BJ (cell line): ENCODE measurements around the gene RILP. TPM values are rescaled to one million over a fixed set of nuclear protein-coding genes. Genes with fewer than 3 reads are reported as not detected.

Source experiments
- CTCF ChIA-PET: fragments of 350-600 bp; formaldehyde crosslinking; extraction: SDS; loops from one replicate; lab custom pipeline; 2021; ENCODE audit warnings: antibody characterized with exemption, inconsistent platforms; lab: Yijun Ruan, JAX
- POLR2A ChIA-PET: fragments of 300-600 bp; sonication (Branson Sonifier 250); formaldehyde crosslinking; extraction: SDS; loops from one replicate; lab custom pipeline; 2021; ENCODE audit warnings: antibody characterized with exemption; lab: Charles Lee
- DNase-seq: peaks from one replicate; pipeline ENCODE4 v3.0.0-alpha.2; 2011; ENCODE audit warnings: low read depth
- H3K27me3 ChIP-seq: 2 replicates; pipeline ENCODE4 v1.6.0; 2011; ENCODE audit warnings: low read length; ENCODE audit not compliant: control insufficient read depth, insufficient read depth
- H3K36me3 ChIP-seq: 2 replicates; pipeline ENCODE4 v1.5.1; 2011; ENCODE audit warnings: low read length; ENCODE audit not compliant: control insufficient read depth, insufficient read depth
- H3K4me3 ChIP-seq: 2 replicates; pipeline ENCODE4 v1.5.1; 2011; ENCODE audit warnings: low read depth, mild to moderate bottlenecking, control low read depth, low read length
- CTCF ChIP-seq: IDR thresholded peaks from 2 replicates; pipeline ENCODE4 v1.5.1; 2011; ENCODE audit warnings: low read depth, mild to moderate bottlenecking, control low read depth, inconsistent platforms, low read length, moderate library complexity; ENCODE audit not compliant: insufficient read depth
- polyA plus RNA-seq: library from polyadenylated mRNA; depleted of rRNA; stranded (reverse); fragments of >200 nt; gene quantifications from 2 replicates; pipeline ENCODE4 v1.2.3, GENCODE V29; 2011

RILP gene
- polyA plus RNA-seq, 1 experiment = 6.2 TPM

DNA sequence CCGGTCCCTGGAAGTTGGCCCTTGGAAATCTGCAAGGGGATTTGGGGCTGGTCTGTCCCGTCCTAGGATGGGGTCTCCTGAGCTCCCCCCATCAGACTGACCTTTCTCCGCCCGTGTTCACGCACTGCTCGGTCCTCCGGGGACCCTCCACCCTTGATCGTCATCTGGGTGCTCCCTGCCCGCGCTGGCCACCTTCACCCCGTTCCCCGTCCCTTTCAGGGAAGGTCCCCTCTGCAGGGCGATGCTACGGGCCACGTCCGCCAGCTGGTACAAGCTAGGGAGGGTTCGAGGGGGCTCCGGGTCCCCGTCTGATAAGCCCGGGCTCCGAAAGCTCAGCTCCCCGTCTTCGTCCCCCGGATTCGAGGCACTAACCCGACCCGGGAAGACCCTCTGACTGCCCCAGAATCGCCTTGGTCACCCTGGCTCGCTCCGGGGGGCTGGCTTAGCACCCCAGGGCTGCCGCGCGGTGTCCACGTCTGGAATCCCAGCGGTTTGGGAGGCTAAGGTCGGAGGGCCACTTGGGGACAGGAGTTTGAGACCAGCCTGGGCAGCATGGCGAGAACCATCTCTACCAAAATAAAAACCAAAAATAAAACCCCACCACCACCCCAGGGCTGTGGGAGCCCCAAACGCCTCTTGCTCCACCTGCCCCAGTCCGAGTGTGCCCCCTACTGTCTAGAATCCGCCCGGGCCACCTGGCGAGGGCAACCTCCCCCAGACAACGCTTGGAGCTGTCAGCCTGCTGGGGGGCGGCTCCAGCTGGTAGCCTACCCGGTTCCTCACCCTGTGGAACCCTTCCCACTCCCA is 20.0 kb downstream of the RILP start:
- CTCF ChIA-PET = interaction anchor here (0.6 to 3.7 kb wide), 30 partner anchors 11 to 350 kb away, joined by 3 to 64 read pairs (median 4); partner anchors contain the start of genes RILP and TRARG1
- POLR2A ChIA-PET = no interaction called here
- peak; percentile 83 for TF ChIP-seq CTCF
- Histone ChIP-seq H3K27me3 (no peaks in the 10 kb centered on the region; the same call in 1 of the 2 replicates), H3K4me3 (peak overlapping the region; percentile 74), H3K36me3 (no peaks in the 10 kb centered on the region)
- no peak for DNase-seq

DNA sequence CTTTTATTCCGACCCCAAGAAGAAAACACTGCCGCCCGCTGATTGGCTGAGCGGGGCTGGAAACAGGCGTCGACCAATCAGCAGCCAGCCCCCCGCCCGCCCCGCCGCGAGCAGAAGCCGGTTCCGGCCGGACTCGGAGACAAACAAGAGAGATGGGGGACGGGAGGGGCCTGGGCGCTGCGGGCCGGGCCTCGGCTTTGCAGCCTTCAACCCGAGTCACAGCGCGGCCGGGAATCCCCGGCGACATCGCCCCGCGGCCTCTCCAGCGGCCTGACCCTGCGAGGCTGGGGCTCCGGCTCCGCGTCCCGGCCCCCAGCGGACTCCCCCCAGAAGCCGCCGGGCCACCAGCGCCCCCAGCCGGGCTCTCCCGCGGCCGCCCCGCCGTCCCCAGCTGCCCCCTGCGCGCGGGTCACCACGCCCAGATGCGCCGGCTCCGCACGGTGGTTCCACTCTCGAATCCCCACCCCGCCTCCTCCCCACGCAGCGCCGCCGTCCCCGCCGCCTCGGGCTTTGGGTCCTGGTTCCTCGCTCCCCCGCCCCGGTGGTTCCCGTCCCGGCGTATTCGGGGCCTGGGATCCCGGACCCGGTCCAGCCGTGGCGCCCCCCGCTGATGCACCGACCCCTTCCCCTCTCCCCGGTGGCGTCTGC is 20.7 kb downstream of the RILP start:
- no peak for TF ChIP-seq CTCF
- ChIA-PET POLR2A (no interaction called here), CTCF (interaction anchor here (0.7 to 3.7 kb wide), 16 partner anchors 11 to 350 kb away, joined by 3 to 64 read pairs (median 5); partner anchors contain the start of genes RILP and TRARG1)

GRCh38 chr17:1627982-1628855 is 21.4 kb downstream of the RILP start, which contains the start of gene SLC43A2:
Gene SLC43A2, minus strand, starts transcription at chr17:1628834. Its CDS starts 960 bp downstream, at chr17:1627874.
- Histone ChIP-seq H3K36me3 (no peaks in the 10 kb centered on the region), H3K4me3 (peak within 1 kb of the TSS; percentile 74), H3K27me3 (no peaks in the 10 kb centered on the region; the same call in 1 of the 2 replicates)
- CTCF ChIA-PET = interaction anchor here (0.8 to 2.9 kb wide), 11 partner anchors 10 to 63 kb away, joined by 3 to 64 read pairs (median 4); no protein-coding TSS in a partner anchor
- TF ChIP-seq CTCF = no peak
- POLR2A ChIA-PET = interaction anchor here (0.6 kb wide), 1 partner anchor 201 kb away, joined by 9 read pairs; the partner anchor contains the start of genes RPA1 and SMYD4
- no peak for DNase-seq

More for the DNA sequence above, 20.7 kb downstream of the RILP start:
- H3K27me3 ChIP-seq = no peaks in the 10 kb centered on the region; the same call in 1 of the 2 replicates
- H3K4me3 ChIP-seq = peak overlapping the region; percentile 74
- peak; percentile 56 for DNase-seq
- H3K36me3 ChIP-seq = no peaks in the 10 kb centered on the region

DNA sequence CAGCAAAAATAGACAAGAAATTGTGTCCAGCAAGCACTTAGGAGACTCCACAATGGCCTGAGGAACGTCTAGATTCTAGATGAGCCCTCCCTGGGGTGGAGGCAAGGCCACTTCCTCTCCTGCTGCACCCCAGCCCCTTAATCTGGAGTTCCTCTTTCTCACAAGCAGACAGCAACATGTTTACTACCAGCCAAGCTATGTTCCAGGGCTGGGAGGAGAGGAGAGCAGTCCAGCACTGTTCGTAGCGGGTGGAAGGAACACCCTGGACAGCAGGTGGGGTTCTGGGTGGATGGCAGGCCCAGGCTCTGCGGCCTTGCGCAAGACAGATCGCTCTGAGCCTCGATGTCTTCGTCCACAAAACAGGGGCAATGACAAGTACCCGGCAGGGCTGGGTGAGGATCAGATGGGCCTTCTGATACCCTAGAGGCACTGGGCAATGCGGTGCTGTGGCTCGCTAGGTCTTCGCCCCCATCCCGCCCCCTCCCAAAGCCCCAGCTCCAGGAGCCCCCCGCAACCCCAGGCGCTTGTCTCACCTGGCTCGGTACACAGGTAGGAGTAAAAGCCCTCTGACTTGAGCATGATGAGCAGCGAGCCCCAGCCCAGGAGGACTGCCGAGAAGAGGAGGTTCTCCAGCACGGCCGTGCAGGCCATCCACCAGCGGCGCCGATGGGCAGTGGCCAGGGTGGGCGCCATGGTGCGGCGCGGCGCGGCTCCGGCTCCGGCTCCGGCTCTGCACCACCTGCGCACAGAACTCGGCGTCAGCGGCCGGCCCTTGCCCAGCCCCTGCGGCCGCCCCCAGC is 22.3 kb downstream of the RILP start:
- no peak for DNase-seq
- ChIA-PET POLR2A (interaction anchor here (0.6 kb wide), 1 partner anchor 202 kb away, joined by 9 read pairs; the partner anchor contains the start of genes RPA1 and SMYD4), CTCF (interaction anchor here (0.6 to 2.5 kb wide), 6 partner anchors 21 to 109 kb away, joined by 3 to 9 read pairs (median 3); no protein-coding TSS in a partner anchor)
- TF ChIP-seq CTCF = no peak
- Histone ChIP-seq H3K27me3 (no peaks in the 10 kb centered on the region; the same call in 1 of the 2 replicates), H3K36me3 (no peaks in the 10 kb centered on the region), H3K4me3 (peak overlapping the region; percentile 74)
